Stimulated activated CD4-positive, alpha-beta T cell treated with anti-CD3 and anti-CD28 coated beads, Interleukin-12 subunit alpha, Interleukin-12 subunit beta, amount 100 ng/mL, for 24 hours (primary cell): Measurements from ENCODE around the gene MED14.
"Not testable (repeated sequence)": the region's sequence is repeated elsewhere in the genome, so short reads cannot be mapped to it uniquely, and the experiment has no call there.

Source experiments
- DNase-seq, 2 experiments: peaks; one replicate each; pipeline ENCODE4 v3.0.0-alpha.2; 2020; ENCODE audit warnings: low read depth in 2 of 2

MED14 gene

DNA sequence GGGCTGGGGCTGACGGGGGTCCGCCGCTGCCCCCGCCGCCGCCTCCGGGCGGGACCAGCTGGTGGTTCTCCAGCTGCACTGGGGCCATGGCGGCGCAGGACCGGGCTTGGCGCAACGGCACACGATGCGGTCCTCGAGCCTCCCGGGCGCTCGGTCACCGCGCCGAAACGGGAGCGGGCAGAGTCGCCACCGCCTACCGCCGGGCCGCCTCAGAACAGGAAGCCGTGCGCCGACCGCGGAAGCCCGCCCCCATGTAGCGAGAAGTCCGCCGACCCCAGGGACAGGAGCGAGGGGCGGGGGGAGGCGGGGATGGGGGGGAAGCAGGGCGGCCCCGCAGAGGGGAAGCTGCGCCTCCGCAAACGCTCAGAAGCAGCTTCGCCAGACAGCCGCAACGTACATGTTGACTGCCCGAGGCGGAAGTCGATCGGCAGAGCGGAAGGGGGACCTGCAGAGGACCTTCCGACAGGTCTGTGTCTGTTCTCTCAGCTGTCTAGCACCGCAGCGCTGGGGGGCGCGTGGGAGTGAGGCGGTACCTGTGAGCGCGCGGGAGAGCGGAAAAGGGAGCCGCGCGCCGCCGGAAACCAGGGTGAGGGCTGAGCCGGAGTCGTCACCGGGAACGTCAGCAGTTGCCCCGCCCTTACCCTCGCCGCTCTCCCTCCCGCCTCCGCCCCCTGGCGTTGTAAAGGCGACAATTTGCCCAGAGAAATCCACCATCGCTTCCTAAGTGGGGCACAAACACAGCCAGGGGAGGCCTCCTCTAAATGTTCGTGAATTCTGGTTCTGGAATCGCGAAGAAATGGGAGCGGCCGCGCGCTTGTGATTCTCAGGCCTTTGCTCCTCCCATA lies at the start of gene MED14:
Gene MED14, minus strand, starts transcription at position 218 of the 845 bp plus-strand sequence. Its CDS starts 130 bp downstream, at position 88.
- peak; percentile 71 to 80 for DNase-seq

DNA sequence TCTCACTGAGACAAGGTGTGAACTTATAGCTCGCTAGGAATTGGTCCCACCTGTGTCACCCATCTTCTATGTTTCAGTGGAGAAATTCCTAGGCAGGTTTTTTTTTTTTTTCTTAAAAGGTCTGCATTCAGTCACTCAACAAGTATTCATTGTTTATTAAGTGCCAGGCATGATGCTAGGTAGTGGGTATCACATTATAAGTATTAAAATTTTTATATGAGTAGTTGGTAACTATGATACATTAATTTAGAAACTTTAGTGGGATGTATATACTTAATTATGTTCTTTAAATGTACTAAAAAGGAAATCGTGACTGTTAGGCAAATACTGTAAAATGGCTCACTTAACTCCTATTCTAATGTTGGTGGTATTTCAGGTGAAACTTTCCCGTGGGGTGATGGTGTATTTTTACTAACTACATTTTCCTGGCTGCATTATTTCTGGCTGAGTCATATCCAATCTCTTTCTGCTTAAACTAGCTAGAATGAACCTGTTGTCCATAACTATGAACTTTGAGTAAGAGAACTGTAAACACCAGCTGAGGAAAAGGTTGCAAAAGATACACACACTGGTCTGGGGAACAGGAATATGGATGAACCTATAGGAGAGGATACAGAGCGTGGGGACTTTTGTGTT lies 49.3 kb upstream of the MED14 start:
- DNase-seq: no peak

DNA sequence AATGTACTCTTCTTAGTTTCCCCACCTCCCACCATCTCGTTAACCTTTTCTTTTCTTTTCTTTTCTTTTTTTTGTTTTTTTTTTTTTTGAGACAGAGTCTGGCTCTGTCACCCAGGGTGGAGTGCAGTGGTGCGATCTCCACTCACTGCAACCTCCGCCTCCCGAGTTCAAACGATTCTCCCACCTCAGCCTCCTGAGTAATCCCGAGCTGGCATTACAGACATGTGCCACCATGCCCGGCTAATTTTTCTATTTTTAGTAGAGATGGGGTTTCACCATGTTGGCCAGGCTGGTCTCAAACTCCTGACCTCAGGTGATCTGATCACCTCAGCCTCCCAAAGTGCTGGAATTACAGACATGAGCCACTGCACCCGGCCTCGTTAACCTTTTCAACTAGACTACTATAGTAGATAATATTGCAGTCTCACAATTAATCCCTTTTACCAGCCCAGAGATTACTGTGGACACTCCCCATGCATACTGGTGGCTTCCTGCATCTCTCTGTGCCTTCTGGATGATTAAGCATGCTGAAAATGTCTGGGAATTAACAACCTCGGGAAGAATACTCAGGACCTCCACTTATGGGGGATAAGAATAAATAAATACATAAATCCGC lies 47.4 kb upstream of the MED14 start:
- DNase-seq: not testable (repeated sequence)

DNA sequence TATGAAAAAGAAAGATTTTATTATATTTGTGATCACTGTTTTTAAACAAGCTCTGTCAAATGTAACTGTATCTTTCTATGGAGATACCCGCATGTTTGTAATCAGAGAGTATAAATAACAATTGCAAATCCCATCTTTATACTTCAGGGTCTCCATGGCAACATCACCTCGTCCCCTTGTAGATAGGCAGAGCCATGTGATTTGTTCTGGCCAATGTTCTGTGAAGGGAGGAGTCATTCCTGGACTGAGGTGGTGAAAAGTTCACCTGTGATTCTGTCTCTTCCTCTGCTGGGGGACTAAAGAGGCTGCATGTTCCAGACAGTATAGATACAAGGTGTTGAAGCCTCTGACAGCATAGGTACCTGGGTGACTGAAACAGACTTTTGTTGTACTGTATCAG lies 45.6 kb upstream of the MED14 start:
- DNase-seq: no peak

DNA sequence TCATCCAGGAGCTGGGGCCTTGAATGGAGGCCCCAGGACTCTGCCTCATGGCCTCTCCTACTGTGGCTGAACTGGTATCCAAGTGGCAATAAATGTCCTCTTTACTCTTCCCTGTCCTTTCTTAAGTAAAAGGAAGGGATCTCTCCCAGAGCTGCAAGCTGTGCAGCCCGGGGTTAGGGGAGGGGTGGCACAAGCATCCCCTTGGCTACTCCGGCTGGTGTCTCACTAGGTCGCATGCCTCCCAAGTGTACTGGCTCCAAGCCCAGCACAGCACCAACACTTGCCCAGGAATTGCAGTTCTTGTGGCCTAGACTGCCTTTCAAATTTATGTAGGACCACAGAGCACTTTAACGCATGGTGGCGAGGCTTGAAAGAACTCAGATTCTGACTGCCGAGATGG lies 44.7 kb upstream of the MED14 start:
- no peak for DNase-seq

DNA sequence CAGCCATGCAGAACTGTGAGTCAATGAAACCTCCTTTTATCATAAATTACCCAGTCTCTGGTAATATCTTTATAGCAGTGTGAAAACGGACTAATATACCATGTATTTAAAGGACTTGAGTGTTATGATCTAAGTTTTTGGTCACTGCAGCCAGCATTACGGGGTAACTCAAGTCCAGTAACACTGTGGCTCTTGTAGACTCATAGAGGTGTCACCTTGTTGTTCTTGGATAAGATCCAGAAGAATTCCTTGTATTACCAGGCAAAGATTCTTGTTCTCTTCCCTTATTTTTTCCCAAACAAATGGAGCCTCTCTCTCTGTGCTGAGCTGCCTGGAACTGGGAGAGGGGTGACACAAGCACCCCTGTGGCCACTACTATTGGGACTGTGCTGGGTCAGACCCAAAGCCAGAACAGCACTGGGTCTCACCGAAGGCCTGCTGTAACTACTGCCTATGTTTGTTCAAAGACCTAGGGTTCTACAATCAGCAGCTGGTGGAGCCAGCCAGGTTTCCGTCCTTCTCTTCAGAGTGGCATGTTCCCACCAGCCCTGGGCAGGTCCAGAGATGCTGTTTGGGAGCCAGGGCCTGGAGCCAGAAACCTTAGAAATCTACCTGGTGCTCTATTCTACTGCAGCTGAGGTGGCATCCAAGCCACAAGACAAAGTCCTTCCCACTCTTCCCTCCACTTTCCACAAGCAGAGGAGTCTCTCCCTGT lies 43.7 kb upstream of the MED14 start:
- no peak for DNase-seq

DNA sequence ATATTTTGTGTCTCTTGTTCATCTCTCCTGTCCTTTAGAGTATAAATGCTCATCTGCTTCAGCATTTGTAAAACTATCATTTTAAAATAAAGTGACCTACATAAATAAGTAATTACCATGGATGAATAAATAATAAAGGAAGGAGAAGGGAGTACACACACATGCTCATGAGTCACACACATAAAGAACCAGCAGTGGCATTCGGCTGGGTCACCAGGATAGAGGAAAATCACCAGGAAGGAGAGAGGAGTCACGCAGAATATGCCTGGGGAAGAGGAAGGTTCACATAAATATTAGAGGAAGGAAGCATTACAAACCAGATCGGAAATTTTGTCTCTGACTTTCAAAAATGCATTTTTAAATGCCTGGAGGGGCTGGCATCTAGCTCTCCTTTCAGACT lies 38.5 kb upstream of the MED14 start:
- no peak for DNase-seq

DNA sequence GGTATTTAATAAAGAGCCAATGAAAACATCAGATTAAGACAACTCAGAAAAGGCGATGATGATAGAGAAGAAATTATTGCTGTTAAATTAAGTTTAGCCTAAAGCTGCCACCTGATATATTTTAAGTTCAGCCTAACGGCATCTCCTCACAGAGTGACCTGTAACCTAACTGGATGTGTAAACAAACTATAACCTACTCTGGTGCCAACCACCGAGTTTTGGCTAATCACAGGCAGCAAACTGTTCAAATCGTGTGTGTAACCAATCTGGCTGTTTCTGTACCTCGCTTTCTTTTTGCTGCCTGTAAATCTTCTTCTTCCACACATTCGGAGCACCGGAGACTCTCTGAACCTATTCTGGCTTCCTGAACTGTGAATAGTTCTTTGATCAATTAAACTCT lies 37.8 kb upstream of the MED14 start:
- no peak for DNase-seq

DNA sequence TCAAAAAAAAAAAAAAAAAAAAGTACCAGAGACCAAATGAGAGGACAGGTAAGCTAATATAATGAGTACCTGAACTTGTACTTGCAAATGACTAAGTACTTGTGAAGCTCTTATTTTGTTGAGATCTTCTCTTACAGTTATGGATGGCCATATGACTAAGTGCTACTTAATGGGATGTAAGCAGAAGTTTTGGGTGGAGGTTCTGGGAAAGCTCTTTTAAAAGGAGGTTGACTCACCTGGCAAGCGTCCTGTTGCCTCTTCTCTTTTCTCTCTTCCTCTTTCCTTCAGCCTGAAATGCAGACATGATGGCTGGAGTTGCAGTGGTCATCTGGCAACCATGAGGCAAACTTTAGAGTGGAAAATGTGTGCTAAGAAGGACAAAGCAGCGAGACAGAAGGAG lies 36.9 kb upstream of the MED14 start:
- no peak for DNase-seq

DNA sequence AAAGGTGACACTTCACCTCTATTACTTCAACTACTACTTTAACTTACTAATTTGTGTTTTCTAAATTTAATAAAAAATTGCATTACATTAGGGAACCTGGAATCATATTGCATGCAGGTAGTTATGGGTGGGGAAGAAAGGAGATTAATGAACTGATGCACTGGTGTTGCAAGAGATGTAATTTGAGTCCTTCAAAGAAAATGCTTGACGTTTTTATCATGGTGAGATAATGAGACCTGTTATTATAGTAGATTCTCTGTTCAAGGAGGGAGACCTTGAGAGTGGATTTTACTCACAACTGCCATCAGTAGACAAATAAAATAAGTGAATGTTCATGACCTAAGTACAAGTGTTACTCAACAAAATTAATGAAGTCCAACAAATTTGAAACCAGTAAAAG lies 26.4 kb upstream of the MED14 start:
- DNase-seq: no peak

DNA sequence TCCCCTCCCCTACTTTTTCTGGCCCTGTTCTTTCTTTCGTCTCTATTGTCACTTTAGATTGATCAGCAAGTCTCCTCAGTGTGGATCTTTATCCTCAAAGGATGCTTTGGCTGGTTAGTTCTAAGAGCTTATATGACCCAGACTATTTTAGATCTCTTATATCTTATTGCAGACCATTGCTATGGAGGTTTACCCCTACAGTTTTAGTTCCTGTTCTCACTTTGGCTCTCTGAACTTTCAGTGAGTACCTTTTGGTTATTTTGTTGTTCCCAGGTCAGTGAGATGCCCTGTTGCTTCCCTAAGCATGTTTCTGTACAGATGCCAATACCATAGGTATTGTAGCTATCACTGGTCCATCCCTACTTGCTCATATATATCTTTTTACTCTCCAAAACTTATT lies 24.0 kb upstream of the MED14 start:
- DNase-seq: no peak

DNA sequence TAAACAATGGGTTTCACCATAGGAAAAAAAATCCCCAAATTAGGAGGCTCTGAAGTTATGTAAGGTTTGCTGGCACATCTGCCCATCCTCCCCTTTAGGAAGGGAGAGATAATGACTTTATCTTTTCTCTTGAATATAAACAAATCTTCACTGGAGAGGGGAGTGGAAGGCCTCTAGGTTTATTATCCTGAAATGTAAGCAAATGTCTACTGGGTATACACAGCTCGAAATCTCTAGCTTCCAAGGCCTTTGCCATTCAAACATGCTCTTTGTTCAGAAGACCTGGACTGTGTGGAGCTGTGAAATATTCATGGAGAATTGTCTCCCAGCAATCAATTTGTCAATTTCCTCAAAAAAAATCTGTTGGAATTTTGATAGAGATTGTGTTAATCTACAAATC lies 21.7 kb upstream of the MED14 start:
- DNase-seq: no peak

DNA sequence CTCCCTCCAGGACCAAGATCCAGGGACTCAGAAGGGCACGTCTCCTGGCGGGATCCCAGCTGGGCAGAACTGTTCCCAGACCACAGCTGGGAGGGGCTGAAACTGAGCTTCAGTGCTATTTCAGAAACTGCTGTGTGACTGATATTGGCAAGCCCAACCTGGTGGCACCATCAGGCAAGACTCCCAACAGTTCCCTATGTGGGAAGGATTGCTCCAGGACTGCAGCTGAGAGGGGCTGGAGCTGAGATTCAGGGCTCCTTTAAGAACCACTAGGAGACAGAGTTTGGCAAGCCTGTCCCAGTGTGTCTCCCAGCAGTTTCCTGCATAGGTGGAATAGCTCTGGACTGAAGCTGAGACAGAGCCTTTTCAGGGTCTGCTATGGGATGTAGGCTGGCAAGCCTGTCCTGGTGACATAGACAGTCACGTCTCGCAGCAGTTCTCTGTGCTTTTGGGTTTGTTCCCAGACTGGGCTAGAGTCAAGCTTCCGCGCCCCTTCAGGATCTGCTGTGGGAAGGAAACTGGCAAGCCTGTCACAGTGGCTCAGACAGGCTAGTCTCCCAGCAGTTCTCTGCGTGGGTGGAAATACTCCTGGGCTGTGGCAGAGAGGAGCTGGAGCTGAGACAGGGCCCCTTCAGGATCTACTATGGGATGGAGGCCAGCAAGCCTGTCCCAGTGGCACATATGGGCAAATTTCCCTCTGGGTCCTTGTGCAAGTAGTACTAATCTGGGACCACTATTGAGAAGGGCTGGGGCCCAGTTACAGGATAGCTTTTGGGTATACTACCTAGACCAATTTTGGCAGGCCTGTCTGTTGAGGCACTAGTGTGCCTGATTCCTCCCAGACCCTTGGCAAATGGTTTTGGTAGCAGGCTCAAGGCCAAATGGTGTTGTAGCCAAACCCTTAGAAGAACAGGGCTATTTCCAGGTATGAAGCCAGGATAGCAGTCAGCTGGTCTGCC lies 20.2 kb upstream of the MED14 start:
- DNase-seq: no peak

DNA sequence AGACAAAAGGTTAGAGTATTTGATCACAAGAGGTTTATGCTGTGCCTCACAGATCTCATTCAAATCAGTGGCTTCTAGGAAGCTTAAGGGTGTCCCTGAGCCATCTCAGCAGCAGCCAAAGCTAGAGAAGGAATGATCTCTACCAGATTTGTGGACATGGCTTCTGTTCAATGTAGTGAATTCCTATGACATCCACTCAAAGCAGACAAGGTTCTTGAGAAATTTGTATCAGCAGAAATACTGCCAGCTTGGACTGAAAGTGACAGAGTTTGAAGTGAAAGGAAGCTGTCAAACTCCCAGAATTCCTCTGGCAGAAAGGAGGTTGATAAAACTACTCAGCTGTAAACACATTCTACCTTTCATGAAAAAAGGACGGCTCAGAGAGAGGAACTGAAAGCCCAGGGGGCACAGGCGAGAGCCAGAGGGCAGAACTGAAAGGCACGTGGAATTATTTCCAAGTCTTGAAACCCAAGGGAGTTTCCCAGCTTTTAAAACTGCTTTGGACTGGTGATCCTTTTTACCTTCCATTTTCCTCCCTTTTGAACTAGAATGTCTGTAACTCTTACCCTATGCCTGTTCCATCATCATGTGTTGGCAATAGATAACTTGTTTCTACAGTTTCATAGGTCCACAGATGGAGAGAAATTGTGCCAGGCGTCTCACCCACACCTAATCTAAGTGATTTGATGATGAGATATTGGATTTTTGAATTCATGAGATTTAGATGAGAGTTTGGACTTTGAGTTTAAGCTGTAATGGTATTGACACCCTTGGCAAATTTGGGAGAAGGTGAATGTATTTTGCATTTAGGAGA lies 14.5 kb upstream of the MED14 start:
- no peak for DNase-seq

DNA sequence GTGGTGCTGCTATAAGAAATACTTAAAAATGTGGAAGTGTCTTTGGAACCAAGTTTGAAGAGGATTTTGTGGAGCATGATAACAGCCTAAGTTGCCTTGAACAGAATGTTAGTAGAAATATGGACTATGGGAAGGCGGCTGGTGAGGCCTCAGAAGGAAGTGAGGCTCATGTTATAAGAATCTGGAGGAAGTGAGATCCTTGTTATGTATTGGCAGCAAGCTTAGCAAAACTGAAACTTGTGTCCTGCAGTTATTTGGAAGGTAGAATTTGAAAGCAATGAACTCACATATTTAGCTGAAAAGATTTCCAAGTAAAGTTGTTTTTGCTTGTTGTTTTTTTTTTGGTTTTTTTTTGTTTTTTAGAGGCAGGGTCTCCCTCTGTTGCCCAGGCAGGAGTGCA lies 13.6 kb upstream of the MED14 start:
- no peak for DNase-seq

DNA sequence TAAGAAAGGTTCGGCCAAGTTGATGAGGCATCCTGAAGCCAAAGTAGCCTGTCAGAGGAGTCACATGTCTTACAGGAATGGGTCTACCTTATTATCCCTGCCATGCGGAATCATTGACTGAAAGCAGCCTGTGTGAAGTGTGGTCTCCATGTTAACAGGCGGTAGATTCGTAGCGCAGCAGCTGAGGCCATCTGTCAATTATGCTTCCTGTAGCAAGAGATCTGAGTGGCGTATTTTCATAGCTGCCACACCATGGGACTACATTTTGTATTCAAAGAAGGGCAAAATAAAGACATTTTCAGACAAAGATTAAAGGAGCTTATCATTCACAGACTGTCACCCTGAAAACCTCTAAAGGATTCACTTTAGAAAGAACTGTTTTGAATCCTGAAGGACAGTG lies 11.2 kb upstream of the MED14 start:
- no peak for DNase-seq

DNA sequence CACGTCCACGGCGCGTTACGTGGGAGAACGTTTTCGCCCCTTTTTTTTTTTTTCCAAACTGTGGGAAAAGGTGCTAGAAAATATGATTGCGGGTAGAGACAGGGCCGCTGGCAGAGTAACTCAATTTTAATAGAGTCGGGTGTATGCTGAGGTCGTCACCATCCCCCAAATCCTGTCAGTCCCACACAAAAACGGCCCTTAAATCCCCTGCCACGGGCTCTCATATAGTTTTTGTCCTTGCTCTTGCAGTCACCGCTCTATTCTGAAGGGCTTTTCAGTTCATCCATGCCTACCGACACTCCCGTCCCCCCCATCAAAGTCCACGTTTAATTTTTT lies 796 bp upstream of the MED14 start:
- no peak for DNase-seq

DNA sequence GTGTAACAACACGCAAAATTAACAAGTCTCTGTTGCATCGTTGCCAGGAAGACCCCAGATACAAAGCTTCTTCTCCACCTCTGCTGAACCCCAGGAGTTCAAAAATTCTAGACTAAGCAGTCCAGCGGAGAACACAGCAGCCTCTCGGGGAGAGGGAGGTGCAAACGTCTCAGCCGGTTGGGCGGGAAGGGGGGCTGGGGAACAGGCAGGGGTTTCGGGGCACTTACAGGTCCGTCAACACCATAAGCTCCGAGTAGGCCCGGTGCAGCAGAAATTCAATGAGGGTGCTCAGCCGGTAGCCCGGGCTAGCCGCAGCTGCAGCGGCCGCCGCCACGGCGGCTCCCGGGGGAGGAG lies 394 bp downstream of the MED14 start:
- peak; percentile 3 to 10 for DNase-seq

DNA sequence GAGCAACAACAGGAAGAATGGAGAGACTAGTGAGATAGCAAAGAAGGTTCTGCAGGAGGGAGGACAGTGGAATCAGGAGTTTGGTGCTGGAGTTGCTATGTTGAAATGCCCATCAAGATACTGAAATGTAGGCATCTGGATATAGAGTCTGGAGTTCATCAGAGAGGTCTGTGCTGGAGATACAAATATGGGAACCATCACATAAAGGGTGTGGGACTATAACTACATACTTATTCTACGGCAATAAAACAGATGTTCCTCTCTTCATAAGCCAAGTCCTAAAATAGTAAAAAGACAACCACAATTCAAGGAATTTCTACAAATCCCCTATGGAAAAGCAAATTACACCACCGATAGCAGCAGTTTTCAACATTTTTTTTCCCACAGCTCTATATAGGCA lies 1.6 kb downstream of the MED14 start:
- no peak for DNase-seq

DNA sequence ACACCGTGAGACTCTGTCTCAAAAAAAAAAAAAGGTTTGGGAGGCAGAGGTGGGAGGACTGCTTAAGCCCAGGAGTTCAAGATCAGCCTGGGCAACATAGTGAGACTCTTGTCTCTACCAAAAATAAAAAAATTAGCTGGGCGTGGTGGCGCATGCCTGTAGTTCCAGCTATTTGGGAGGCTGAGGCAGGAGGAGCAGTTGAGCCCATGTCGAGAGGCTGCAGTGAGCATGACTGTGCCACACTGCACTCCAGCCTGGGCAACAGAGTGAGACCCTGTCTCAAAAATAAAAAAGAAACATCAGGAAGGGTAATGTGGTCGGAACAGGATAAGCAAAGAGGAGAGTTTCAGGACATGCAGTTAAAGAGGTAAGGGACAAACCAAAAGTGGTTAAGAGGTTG lies 2.8 kb downstream of the MED14 start:
- not testable (repeated sequence) for DNase-seq
